Spleen (tissue), 11 donors: ENCODE data around the gene SOHLH2. TPM values are rescaled to one million over a fixed set of nuclear protein-coding genes. Genes with fewer than 3 reads are reported as not detected.
A peak's percentile ranks its signal among the peaks of the same experiment; 100 is the strongest.

Experiments
- DNase-seq: peaks from one replicate; pipeline ENCODE4 v3.0.0-alpha.2; 2020
- H3K27ac ChIP-seq, 8 donors: fragments of 200-600 bp; sonication (generic) in 7 of 8; 1 replicate in 4 of 8; 2 replicates in 4 of 8; pipeline versions ENCODE4 v1.5.0 to v1.8.0; 2016 to 2021; ENCODE audit warnings: inconsistent platforms in 4 of 8, mild to moderate bottlenecking in 4 of 8, moderate library complexity in 1 of 8
- H3K27me3 ChIP-seq, 7 donors: fragments of 200-600 bp; sonication (generic) in 6 of 7; replicated peaks in 1 of 7; 1 replicate in 4 of 7; 2 replicates in 3 of 7; pipeline versions ENCODE4 v1.5.0 to v1.8.0; 2016 to 2021; ENCODE audit warnings: inconsistent platforms in 3 of 7, mild to moderate bottlenecking in 1 of 7
- H3K36me3 ChIP-seq, 6 donors: fragments of 200-600 bp; sonication (generic) in 5 of 6; 1 replicate in 4 of 6; 2 replicates in 2 of 6; pipeline versions ENCODE4 v1.5.0 to v1.8.0; 2016 to 2021; ENCODE audit warnings: inconsistent platforms in 2 of 6
- H3K4me1 ChIP-seq, 6 donors: fragments of 200-600 bp; sonication (generic) in 5 of 6; 1 replicate in 3 of 6; 2 replicates in 3 of 6; pipeline versions ENCODE4 v1.5.0 to v1.8.0; 2016 to 2021; ENCODE audit warnings: inconsistent platforms in 3 of 6
- H3K4me3 ChIP-seq, 8 donors: fragments of 200-600 bp; sonication (generic) in 7 of 8; 1 replicate in 4 of 8; 2 replicates in 4 of 8; pipeline versions ENCODE4 v1.5.0 to v1.8.0; 2016 to 2021; ENCODE audit warnings: inconsistent platforms in 4 of 8, mild to moderate bottlenecking in 4 of 8, moderate library complexity in 2 of 8
- H3K9me3 ChIP-seq, 8 donors: fragments of 200-600 bp; sonication (generic) in 7 of 8; 1 replicate in 4 of 8; 2 replicates in 4 of 8; pipeline versions ENCODE4 v1.5.0 to v1.8.0; 2016 to 2021; ENCODE audit warnings: inconsistent platforms in 4 of 8
- CTCF ChIP-seq, 11 experiments: fragments of 200-600 bp in 7 of 11; fragments of 450-650 bp in 4 of 11; sonication (generic) in 4 of 11; IDR thresholded peaks in 8 of 11; conservative IDR thresholded peaks in 3 of 11; 1 replicate in 7 of 11; 2 replicates in 4 of 11; pipeline versions ENCODE4 v1.4.0 to v1.8.0; 2016 to 2021; ENCODE audit warnings: antibody characterized with exemption in 11 of 11, inconsistent platforms in 4 of 11, mild to moderate bottlenecking in 1 of 11
- POLR2A ChIP-seq, 3 donors: fragments of 450-650 bp; IDR thresholded peaks; one replicate each; pipeline ENCODE4 v1.5.1; 2017; ENCODE audit warnings: antibody characterized with exemption in 3 of 3, mild to moderate bottlenecking in 1 of 3
- POLR2AphosphoS5 ChIP-seq, 3 donors: sonication (generic); formaldehyde crosslinking; IDR thresholded peaks; one replicate each; pipeline ENCODE4 v1.5.1; 2017; ENCODE audit warnings: antibody characterized with exemption in 3 of 3
- WGBS, 5 donors: extraction: QIAGEN DNeasy Blood & Tissue Kit in 3 of 5; methylation state at CpG; one replicate each; pipeline versions ENCODE4 v1.1.5 to v1.1.7; 2013 to 2018; 5-methylcytosine and 5-hydroxymethylcytosine counted together
- intact Hi-C: fragments of 100-400 bp; cut with DNase I; formaldehyde crosslinking; loops from one replicate; pipeline ENCODE4 v1.15.0; 2023; ENCODE audit warnings: low total_unique reads
- polyA plus RNA-seq, 3 donors: library from polyadenylated mRNA; stranded (reverse); fragments of 200-250 nt; gene quantifications; one replicate each; pipeline ENCODE4 v1.2.1, GENCODE V29; 2013
- total RNA-seq, 7 donors: library from RNA; depleted of rRNA in 3 of 7; stranded (reverse); fragments of >200 nt in 3 of 7; fragmentation: NEBNext Ultra II Directional in 4 of 7; extraction: Animal tissue kit (Norgen Biotek cat#: 25700) in 4 of 7; gene quantifications; one replicate each; pipeline versions ENCODE4 v1.1.0 to v1.2.1, GENCODE V29; 2016 to 2021
- donor health status: healthy with polysubstance abuse.
- donor health status: DM: no; HTN: no; CAD: no; lungs with moderate emphysema.
- donor health status: DM: no; HTN: no; CAD: no.
- donor health status: Bipolar disorder and iron deficiency.
- donor health status: healthy.
- donor health status: DM: no; HTN: no; CAD: no.
- donor health status: DM: yes; HTN: yes; CAD: no.

Gene SOHLH2
- total and polyA plus RNA-seq, 10 donors = 0.06 TPM; not detected in 9

DNA sequence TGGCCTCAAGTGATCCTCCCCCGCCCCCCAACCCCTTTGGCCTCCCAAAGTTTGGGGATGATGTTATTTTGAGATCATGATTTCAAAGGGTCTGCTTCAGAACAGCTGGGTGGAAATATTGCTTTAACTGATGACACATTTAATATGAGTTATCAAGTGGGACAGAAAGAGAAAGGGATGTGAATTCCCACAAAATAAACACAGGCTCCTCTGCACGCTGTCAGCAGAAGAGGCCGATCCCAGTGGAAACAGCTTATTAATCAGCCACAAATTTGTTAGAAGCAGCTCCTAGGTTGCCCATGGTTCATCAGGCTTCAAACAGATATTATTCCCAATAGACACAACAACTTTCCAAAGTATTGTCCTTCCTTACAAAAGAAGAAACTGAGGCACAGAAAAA, 87.9 kb downstream of the SOHLH2 start:
- TF ChIP-seq POLR2AphosphoS5 (IDR thresholded peaks at IDR 0.05) (no peak), CTCF (IDR thresholded peaks at IDR 0.05 in 8 of 11, conservative IDR thresholded peaks at IDR 0.05 in 3 of 11) (no peak), POLR2A (IDR thresholded peaks at IDR 0.05) (no peak)
- Histone ChIP-seq H3K9me3 (no peaks in the 10 kb centered on the region), H3K4me1 (peaks cover 0 to 19% (median 6%) of the 10 kb centered on the region in 6 donors), H3K4me3 (no peak overlapping the region), H3K27ac (no peak overlapping the region), H3K36me3 (no peaks in the 10 kb centered on the region), H3K27me3 (peaks cover 0 to 26% (median 0%) of the 10 kb centered on the region in 7 donors)
- intact Hi-C loops = no loop called here
- no peak for DNase-seq
- WGBS, 5 donors = 74 to 94% (median 75%) methylated on average over 3 of the region's 3 CpGs

DNA sequence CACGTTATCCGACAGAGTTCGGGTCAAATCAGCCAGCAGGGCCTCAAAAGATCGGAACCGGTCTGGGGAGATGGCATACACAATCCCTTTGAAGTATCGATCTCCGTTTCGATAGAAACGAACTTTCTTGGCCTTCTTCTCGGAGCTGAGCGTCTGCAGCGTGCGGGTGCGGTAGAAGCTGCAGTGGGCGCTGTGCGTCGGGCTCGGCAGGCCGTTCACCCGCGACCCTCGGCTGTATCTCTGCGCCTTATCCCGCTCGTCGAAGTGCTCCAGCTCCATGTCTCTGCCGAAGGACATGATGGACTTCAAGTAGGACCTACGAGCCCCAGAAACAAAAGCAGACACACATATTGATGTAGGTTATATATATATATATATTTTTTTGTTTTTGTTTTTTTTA, 88.5 kb downstream of the SOHLH2 start:
- no peak overlapping the region for H3K4me3 ChIP-seq
- peaks cover 0 to 19% (median 6%) of the 10 kb centered on the region in 6 donors for H3K4me1 ChIP-seq
- 89 to 93% (median 90%) methylated on average over 28 of the region's 28 CpGs for WGBS, 5 donors
- TF ChIP-seq POLR2A (IDR thresholded peaks at IDR 0.05) = no peak
- TF ChIP-seq POLR2AphosphoS5 (IDR thresholded peaks at IDR 0.05) = no peak
- TF ChIP-seq CTCF (IDR thresholded peaks at IDR 0.05 in 8 of 11, conservative IDR thresholded peaks at IDR 0.05 in 3 of 11) = no peak
- intact Hi-C loops = no loop called here
- no peak overlapping the region for H3K27ac ChIP-seq
- peaks cover 0 to 20% (median 0%) of the 10 kb centered on the region in 7 donors for H3K27me3 ChIP-seq
- DNase-seq = no peak
- no peaks in the 10 kb centered on the region for H3K9me3 ChIP-seq
- H3K36me3 ChIP-seq = no peaks in the 10 kb centered on the region

DNA sequence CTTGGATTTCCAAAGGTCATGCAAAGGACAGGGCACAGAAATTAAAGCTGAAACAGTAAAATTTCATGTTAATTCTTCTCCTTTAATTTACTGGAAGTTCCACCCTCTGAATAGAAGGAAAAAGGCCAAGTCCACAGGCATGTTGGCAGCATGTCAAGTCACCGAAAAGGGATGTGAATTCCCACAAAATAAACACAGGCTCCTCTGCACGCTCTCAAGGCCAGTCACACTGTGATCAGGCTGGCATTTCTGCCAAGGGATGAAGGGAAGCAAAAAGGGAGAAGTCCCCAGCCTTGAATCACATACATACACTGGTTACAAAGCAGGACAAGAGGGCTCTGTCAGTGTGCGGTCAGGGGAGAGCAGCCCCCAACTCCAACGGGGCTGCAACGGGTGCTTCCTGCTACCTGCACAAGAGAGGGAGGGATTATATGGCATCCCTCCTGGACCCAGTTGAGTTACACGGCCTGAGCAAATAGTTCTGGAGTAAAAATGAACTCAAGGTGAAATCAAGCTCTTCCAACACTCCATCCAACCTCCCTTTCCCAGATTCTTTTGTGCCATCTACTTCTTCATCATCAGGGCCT, 90.0 kb downstream of the SOHLH2 start:
- intact Hi-C loops = no loop called here
- H3K4me1 ChIP-seq = peaks cover 0 to 11% (median 6%) of the 10 kb centered on the region in 6 donors
- peak overlapping the region in 7 of 8 donors; percentile 8 to 60 (median 48) for H3K27ac ChIP-seq
- 55 to 67% (median 60%) methylated on average over 5 to 6 of the region's 6 CpGs for WGBS, 5 donors
- no peak for TF ChIP-seq POLR2AphosphoS5 (IDR thresholded peaks at IDR 0.05)
- no peak for TF ChIP-seq POLR2A (IDR thresholded peaks at IDR 0.05)
- no peak for TF ChIP-seq CTCF (IDR thresholded peaks at IDR 0.05 in 8 of 11, conservative IDR thresholded peaks at IDR 0.05 in 3 of 11)
- H3K36me3 ChIP-seq = no peaks in the 10 kb centered on the region
- H3K4me3 ChIP-seq = no peak overlapping the region
- DNase-seq = no peak
- H3K27me3 ChIP-seq = peaks cover 0 to 5% (median 0%) of the 10 kb centered on the region in 7 donors
- H3K9me3 ChIP-seq = no peaks in the 10 kb centered on the region

Other genes with a start within 250 kb of the SOHLH2 start
- gene DCLK1, start 83.2 kb downstream of the SOHLH2 start, total RNA-seq = 10 to 100 TPM in 6 of 7 donors, 1 to 10 TPM in 1; 9.3 to 22.1 (median 14.3) TPM
- 1 to 10 TPM; 2.0 to 3.4 (median 2.2) TPM for gene DCLK1, start 83.2 kb downstream of the SOHLH2 start, polyA plus RNA-seq
- under 1 TPM in 3 of 7 donors, not detected in 4; 0.17 to 0.44 (median 0.43) TPM for gene CCDC169, start 83.3 kb upstream of the SOHLH2 start, total RNA-seq
- gene CCDC169, start 83.3 kb upstream of the SOHLH2 start, polyA plus RNA-seq = under 1 TPM; 0.06 to 0.10 (median 0.09) TPM
- gene SPART, start 131.8 kb upstream of the SOHLH2 start, total RNA-seq = 10 to 100 TPM; 52.6 to 68.5 (median 57.5) TPM
- gene SPART, start 131.8 kb upstream of the SOHLH2 start, polyA plus RNA-seq = 10 to 100 TPM; 15.9 to 31.2 (median 22.0) TPM
- 1 to 10 TPM in 1 of 7 donors, under 1 TPM in 5, not detected in 1; 0.20 to 1.3 (median 0.75) TPM for gene CCNA1, start 217.9 kb upstream of the SOHLH2 start, total RNA-seq
- gene CCNA1, start 217.9 kb upstream of the SOHLH2 start, polyA plus RNA-seq = under 1 TPM; 0.13 to 0.46 (median 0.38) TPM